WTC11 (cell line): Measurements from ENCODE around the gene RFNG. TPM values are rescaled to one million over a fixed set of nuclear protein-coding genes. Genes with fewer than 3 reads are reported as not detected.

Source experiments
- ATAC-seq: fragments of 200-7000 bp; cut with Tn5 transposase; 2 replicates; pipeline ENCODE4 v1.10.0; 2021; ENCODE audit warnings: mild to moderate bottlenecking, moderate library complexity
- CTCF ChIA-PET: fragments of 300-600 bp; sonication (Branson Sonifier 250); formaldehyde crosslinking; loops from one replicate; lab custom pipeline; 2021; ENCODE audit warnings: antibody characterized with exemption; lab: Charles Lee
- POLR2A ChIA-PET: fragments of 350-600 bp; sonication (Branson Sonifier 250); formaldehyde crosslinking; loops from one replicate; lab custom pipeline; 2021; ENCODE audit warnings: antibody characterized with exemption; lab: Charles Lee
- DNase-seq: peaks from one replicate; pipeline ENCODE4 v3.0.0; 2021; ENCODE audit warnings: low spot score
- H3K27ac Mint-ChIP-seq: 2 replicates; pipeline ENCODE4 v1.8.0; 2021; ENCODE audit warnings: mixed read lengths
- H3K27me3 Mint-ChIP-seq: 2 replicates; pipeline ENCODE4 v1.8.0; 2021; ENCODE audit warnings: low read depth, mild to moderate bottlenecking, moderate library complexity, mixed read lengths
- H3K36me3 Mint-ChIP-seq: 2 replicates; pipeline ENCODE4 v1.8.0; 2021; ENCODE audit warnings: mixed read lengths
- H3K4me1 Mint-ChIP-seq: 2 replicates; pipeline ENCODE4 v1.8.0; 2022; ENCODE audit warnings: mixed read lengths
- H3K4me3 Mint-ChIP-seq: 2 replicates; pipeline ENCODE4 v1.8.0; 2021; ENCODE audit warnings: mild to moderate bottlenecking, moderate library complexity, mixed read lengths
- H3K9me3 Mint-ChIP-seq: 2 replicates; pipeline ENCODE4 v1.8.0; 2021; ENCODE audit warnings: mixed read lengths
- AR ChIP-seq: fragments of 250-450 bp; sonication (Bioruptor Pico); IDR thresholded peaks from 2 replicates; pipeline ENCODE4 v1.9.0; 2021; ENCODE audit warnings: mild to moderate bottlenecking
- ARID4B ChIP-seq: sonication (generic); formaldehyde crosslinking; IDR thresholded peaks from 2 replicates; pipeline ENCODE4 v1.8.0; 2023; ENCODE audit warnings: missing genetic modification reagents, mild to moderate bottlenecking, borderline replicate concordance
- ATF1 ChIP-seq: sonication (generic); formaldehyde crosslinking; IDR thresholded peaks from 2 replicates; pipeline ENCODE4 v1.8.1; 2023; ENCODE audit warnings: mild to moderate bottlenecking, moderate library complexity, missing genetic modification reagents
- ATF3 ChIP-seq: sonication (generic); formaldehyde crosslinking; conservative IDR thresholded peaks from 2 replicates; pipeline ENCODE4 v1.8.1; 2022; ENCODE audit warnings: mild to moderate bottlenecking, missing genetic modification reagents
- ELF4 ChIP-seq: sonication (generic); formaldehyde crosslinking; IDR thresholded peaks from 2 replicates; pipeline ENCODE4 v1.8.1; 2022; ENCODE audit warnings: low read depth, mild to moderate bottlenecking, moderate library complexity, missing genetic modification reagents
- ESRRA ChIP-seq: sonication (generic); formaldehyde crosslinking; IDR thresholded peaks from 2 replicates; pipeline ENCODE4 v1.8.1; 2022; ENCODE audit warnings: mild to moderate bottlenecking, missing genetic modification reagents, borderline replicate concordance
- ETV6 ChIP-seq: sonication (generic); formaldehyde crosslinking; IDR thresholded peaks from 2 replicates; pipeline ENCODE4 v1.8.1; 2022; ENCODE audit warnings: mild to moderate bottlenecking, missing genetic modification reagents
- FOXP1 ChIP-seq: sonication (generic); formaldehyde crosslinking; IDR thresholded peaks from 2 replicates; pipeline ENCODE4 v1.8.0; 2022; ENCODE audit warnings: missing genetic modification reagents, mild to moderate bottlenecking, moderate library complexity, borderline replicate concordance
- GABPB1 ChIP-seq: sonication (generic); formaldehyde crosslinking; IDR thresholded peaks from 2 replicates; pipeline ENCODE4 v1.8.1; 2023; ENCODE audit warnings: mild to moderate bottlenecking, missing genetic modification reagents
- HMGA2 ChIP-seq: fragments of 250-450 bp; sonication (Bioruptor Pico); IDR thresholded peaks from 2 replicates; pipeline ENCODE4 v1.4.0; 2021; ENCODE audit warnings: mild to moderate bottlenecking, moderate library complexity
- MAX ChIP-seq: sonication (generic); formaldehyde crosslinking; IDR thresholded peaks from 2 replicates; pipeline ENCODE4 v1.8.0; 2022; ENCODE audit warnings: mild to moderate bottlenecking, missing genetic modification reagents
- NFYB ChIP-seq: sonication (generic); formaldehyde crosslinking; conservative IDR thresholded peaks from 2 replicates; pipeline ENCODE4 v1.8.0; 2022; ENCODE audit warnings: low read depth, missing genetic modification reagents
- RORB ChIP-seq: fragments of 250-450 bp; sonication (Bioruptor Pico); IDR thresholded peaks from 2 replicates; pipeline ENCODE4 v1.9.0; 2021; ENCODE audit warnings: mild to moderate bottlenecking
- SMAD3 ChIP-seq: sonication (generic); formaldehyde crosslinking; IDR thresholded peaks from 2 replicates; pipeline ENCODE4 v1.8.0; 2022; ENCODE audit warnings: missing genetic modification reagents, mild to moderate bottlenecking, borderline replicate concordance
- SOX15 ChIP-seq: fragments of 250-450 bp; sonication (Bioruptor Pico); IDR thresholded peaks from 2 replicates; pipeline ENCODE4 v1.9.0; 2021; ENCODE audit warnings: mild to moderate bottlenecking
- ZBTB21 ChIP-seq: sonication (generic); formaldehyde crosslinking; IDR thresholded peaks from 2 replicates; pipeline ENCODE4 v1.8.1; 2023; ENCODE audit warnings: mild to moderate bottlenecking, missing genetic modification reagents, borderline replicate concordance
- ZBTB43 ChIP-seq: sonication (generic); formaldehyde crosslinking; IDR thresholded peaks from 2 replicates; pipeline ENCODE4 v1.8.1; 2023; ENCODE audit warnings: mild to moderate bottlenecking, missing genetic modification reagents
- ZNF121 ChIP-seq: sonication (generic); formaldehyde crosslinking; IDR thresholded peaks from 2 replicates; pipeline ENCODE4 v1.8.0; 2023; ENCODE audit warnings: missing genetic modification reagents
- ZNF232 ChIP-seq: sonication (generic); formaldehyde crosslinking; IDR thresholded peaks from 2 replicates; pipeline ENCODE4 v1.8.0; 2022; ENCODE audit warnings: mild to moderate bottlenecking, missing genetic modification reagents
- total RNA-seq: library from RNA; stranded (reverse); gene quantifications from 3 replicates; pipeline ENCODE4 v1.2.3, GENCODE V29; 2021
- TF ChIP-seq, protein P1 (sequence below): sonication (generic); formaldehyde crosslinking; IDR thresholded peaks from 2 replicates; pipeline ENCODE4 v1.8.1; 2022; ENCODE audit warnings: mild to moderate bottlenecking, moderate library complexity, missing genetic modification reagents
- TF ChIP-seq, protein P2 (sequence below): fragments of 250-450 bp; sonication (Bioruptor Pico); IDR thresholded peaks from 2 replicates; pipeline ENCODE4 v1.8.0; 2021; ENCODE audit warnings: mild to moderate bottlenecking

Gene RFNG
- total RNA-seq, 1 experiment from 2014 or later, result 41.6 TPM

GRCh38 chr17:82003411-82004381 lies 47.9 kb downstream of the RFNG start:
- Mint-ChIP-seq H3K27ac (no peak overlapping the region), H3K9me3 (no peaks in the 10 kb centered on the region), H3K4me3 (no peak overlapping the region), H3K36me3 (no peaks in the 10 kb centered on the region), H3K4me1 (no peaks in the 10 kb centered on the region)
- CTCF ChIA-PET, result interaction anchor here (1.0 to 2.6 kb wide), 5 partner anchors 8 to 34 kb away, joined by 3 to 12 read pairs (median 4); partner anchors contain the start of gene DCXR
- POLR2A ChIA-PET, result no interaction called here
- no peak for DNase-seq
- ATAC-seq, result peak; percentile 21; the same call in 1 of the 2 replicates
- TF ChIP-seq ELF4 (no peak), ZBTB21 (CRISPR knock-in tag) (no peak), RORB (CRISPR knock-in tag) (no peak), GABPB1 (peak; percentile 79)
- TF ChIP-seq, all 79 proteins: peak for 1
- no peaks in the 10 kb centered on the region for H3K27me3 Mint-ChIP-seq

GRCh38 chr17:82001571-82002056 lies 50.0 kb downstream of the RFNG start:
- Mint-ChIP-seq H3K27ac (no peak overlapping the region), H3K4me1 (no peaks in the 10 kb centered on the region), H3K9me3 (no peaks in the 10 kb centered on the region), H3K27me3 (no peaks in the 10 kb centered on the region), H3K36me3 (no peaks in the 10 kb centered on the region), H3K4me3 (no peak overlapping the region)
- ChIA-PET POLR2A (no interaction called here), CTCF (interaction anchor here (0.7 to 1.2 kb wide), 3 partner anchors 11 to 1029 kb away, joined by 3 to 4 read pairs (median 3); no protein-coding TSS in a partner anchor)
- DNase-seq, result no peak
- TF ChIP-seq NFYB (CRISPR knock-in tag) (no peak), ZNF232 (CRISPR knock-in tag) (no peak), ELF4 (no peak), ARID4B (no peak), ZNF121 (no peak), HMGA2 (CRISPR knock-in tag) (no peak), AR (no peak), FOXP1 (CRISPR knock-in tag) (no peak), MAX (CRISPR knock-in tag) (no peak), ZBTB43 (CRISPR knock-in tag) (no peak), ESRRA (CRISPR knock-in tag) (no peak), GABPB1 (no peak), SMAD3 (no peak), ATF1 (CRISPR knock-in tag) (no peak), SOX15 (CRISPR knock-in tag) (no peak), ETV6 (CRISPR knock-in tag) (no peak), ATF3 (CRISPR knock-in tag) (no peak)
- TF ChIP-seq, protein P1, sequence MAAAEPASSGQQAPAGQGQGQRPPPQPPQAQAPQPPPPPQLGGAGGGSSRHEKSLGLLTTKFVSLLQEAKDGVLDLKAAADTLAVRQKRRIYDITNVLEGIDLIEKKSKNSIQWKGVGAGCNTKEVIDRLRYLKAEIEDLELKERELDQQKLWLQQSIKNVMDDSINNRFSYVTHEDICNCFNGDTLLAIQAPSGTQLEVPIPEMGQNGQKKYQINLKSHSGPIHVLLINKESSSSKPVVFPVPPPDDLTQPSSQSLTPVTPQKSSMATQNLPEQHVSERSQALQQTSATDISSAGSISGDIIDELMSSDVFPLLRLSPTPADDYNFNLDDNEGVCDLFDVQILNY (CRISPR knock-in tag), result no peak
- TF ChIP-seq, protein P2, sequence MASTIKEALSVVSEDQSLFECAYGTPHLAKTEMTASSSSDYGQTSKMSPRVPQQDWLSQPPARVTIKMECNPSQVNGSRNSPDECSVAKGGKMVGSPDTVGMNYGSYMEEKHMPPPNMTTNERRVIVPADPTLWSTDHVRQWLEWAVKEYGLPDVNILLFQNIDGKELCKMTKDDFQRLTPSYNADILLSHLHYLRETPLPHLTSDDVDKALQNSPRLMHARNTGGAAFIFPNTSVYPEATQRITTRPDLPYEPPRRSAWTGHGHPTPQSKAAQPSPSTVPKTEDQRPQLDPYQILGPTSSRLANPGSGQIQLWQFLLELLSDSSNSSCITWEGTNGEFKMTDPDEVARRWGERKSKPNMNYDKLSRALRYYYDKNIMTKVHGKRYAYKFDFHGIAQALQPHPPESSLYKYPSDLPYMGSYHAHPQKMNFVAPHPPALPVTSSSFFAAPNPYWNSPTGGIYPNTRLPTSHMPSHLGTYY (CRISPR knock-in tag), result no peak
- no peak for ATAC-seq
